ENCODE results near the gene RNU6-9.

The RNU6-9 gene

DNA sequence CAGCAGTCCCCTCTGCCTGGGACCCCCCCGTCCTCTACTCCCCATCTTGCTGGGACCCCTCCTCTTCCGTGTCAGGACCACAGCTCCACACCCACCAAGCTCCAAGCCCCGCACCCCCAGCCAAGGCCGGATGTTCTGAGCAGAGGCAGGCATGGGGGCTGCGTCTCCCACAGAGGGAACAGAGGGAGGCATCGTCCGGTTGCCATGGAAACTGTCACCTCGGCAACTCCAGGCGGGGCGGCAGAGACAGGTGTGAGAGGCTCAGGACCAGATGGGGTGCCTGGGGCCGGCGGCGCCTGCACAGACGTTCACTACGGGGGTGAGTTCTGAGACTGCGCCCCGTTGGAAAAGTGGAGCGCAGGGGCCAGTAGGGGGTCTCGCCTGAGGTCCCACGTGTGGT, 5.4 kb downstream of the RNU6-9 start:
- no peak for DNase-seq (ENCODE audit: low read depth, low spot score)

DNA sequence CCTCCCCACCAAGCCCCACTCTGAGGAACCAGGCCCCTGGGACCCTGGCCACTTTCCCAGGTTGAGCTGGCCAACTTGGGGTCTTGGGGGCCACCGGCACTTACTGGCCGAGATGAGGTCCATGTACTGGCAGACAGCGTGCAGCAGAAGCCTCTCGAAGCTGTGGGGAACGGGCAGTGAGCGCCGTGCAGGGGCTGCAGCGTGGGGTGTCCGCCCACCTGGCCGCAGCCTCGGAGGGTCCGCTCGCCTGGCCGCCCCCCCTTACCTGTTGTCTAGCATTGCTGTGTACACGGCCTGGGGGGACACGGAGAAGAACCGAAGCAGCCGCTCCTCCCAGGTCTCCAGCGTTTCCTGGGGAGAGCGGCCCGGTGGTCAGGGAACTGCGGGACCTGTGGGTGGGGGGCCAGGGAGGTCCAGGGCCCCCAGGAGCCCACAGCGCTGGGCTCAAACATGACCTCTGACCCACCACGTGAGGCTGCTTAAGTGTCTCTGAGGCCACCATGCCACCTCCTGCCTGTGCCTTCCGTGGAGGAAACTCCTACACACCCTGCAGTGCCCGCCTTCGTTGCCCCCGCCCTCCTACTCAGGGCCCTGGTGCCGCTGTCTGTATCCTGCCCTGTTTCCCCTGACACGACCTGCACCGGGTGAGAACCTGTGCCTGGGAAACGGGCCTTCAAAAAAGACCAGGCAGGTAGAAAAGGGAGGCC, 6.2 kb downstream of the RNU6-9 start:
- DNase-seq (ENCODE audit: low read depth, low spot score), result no peak

GRCh38 chr19:900043-900301, 6.7 kb downstream of the RNU6-9 start:
- DNase-seq (ENCODE audit: low read depth, low spot score), result no peak

DNA sequence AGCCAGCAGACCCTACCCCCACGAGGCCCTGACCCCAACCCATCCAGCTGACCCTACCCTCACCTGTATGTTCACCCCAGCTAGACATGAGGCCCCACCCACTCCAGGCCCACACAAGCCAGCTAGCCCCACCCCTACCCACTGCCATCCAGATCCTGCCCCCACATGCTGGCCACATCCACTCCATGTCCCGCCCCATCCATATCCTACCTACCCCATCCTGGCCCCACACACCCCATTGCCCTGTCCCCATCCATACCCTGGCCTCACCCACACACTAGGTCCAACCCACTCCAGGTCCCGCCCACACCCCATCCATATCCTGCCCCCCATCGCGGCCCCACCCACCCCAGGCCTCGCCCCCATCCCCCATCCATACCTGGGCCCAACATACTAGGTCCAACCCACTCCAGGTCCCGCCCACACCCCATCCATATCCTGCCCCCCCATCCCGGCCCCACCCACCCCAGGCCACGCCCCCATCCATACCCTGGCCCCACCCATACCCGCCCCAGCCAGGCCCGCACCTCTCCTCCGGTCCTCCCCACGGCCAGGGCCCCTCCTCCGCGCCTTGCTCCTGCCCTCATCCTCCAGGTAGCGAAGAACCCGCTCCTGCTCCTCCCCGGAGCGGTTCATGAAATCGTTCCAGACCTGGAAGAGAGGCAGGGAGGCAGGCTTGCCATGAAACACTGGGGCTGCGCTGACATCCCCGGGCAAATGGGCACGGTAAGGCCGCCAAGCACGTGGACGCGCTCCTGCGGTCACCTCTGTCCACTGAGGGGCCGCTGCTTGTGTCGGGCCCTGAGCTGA, 7.2 kb downstream of the RNU6-9 start:
- DNase-seq (ENCODE audit: low read depth, low spot score), result no peak

DNA sequence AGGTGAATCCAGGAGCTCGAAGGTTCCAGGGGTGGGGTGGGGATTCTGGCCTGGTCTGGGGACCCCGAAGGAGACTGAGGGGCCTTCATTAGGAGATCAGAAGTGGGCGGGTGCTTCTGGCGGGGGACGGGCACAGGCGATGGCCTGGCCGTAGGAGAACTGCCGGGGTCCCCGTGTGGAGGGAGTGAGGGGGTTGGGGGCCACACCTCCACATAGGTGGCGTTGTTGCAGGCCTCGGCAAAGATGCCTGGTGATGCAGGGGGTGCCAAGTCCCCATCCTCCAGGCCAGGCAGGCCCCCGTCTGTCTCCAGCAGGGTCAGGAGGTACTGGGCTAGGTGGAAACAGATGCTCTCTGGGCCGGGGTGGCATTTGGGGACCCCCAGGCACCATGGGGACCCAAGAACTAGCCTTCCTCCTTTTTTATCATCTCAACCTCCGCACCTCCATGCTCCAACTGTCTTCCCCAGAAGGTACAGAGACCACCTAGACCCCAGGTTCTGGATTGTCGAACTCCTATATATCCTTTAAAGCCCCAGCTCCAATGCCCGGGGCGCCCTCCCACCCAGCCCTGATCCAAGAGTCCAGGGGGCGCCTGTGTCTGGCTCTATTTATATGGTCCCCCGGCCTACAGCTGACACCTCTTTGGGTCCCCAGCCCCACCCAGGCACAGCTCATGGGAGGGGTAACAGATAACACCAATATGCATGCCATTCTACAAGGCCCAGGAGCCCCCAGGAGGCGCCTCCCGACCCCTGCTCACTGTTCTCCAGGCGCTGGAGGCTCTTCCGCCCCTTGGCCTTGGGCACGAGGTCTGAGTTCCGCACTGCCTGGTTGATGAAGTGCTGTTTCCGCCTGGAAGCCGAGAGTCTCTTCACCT, 8.2 kb downstream of the RNU6-9 start:
- DNase-seq (ENCODE audit: low read depth, low spot score), result no peak

- DNase-seq (ENCODE audit: low read depth, low spot score), result no peak
These were observed 8.7 kb downstream of the RNU6-9 start for GRCh38 chr19:902093-902370.

DNA sequence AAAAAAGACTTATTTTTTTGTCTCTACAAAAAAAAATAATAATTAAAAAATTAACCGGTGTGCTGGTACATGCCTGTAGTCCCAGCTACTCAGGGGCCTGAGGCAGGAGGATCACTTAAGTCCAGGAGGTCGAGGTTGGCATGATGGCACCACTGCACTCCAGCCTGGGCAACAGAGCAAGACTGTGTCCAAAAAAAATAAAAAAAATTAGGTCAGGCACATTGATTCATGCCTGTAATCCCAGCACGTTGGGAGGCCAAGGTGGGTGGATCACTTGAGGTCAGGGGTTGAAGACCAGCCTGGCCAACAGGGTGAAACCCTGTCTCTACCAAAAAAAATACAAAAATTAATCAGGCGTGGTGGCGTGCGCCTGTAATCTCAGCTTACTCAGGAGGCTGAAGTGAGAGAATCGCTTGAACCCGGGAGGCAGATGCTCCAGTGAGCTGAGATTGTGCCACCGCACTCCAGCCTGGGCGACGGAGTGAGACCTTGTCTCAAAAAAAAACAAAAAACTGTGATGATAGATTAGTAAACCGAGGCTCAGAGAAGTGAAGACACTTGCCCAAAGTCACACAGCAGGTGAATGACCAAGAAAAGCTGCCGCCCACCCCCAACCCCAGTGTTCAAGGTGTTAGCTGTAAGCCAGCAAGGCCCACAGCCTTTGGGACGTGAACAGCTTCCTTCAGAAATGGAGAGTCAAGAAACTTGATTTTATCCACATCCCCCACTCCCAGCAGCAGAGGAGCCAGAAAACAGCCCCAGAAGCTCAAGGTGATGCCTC, 9.4 kb downstream of the RNU6-9 start:
- no peak for DNase-seq (ENCODE audit: low read depth, low spot score)

DNA sequence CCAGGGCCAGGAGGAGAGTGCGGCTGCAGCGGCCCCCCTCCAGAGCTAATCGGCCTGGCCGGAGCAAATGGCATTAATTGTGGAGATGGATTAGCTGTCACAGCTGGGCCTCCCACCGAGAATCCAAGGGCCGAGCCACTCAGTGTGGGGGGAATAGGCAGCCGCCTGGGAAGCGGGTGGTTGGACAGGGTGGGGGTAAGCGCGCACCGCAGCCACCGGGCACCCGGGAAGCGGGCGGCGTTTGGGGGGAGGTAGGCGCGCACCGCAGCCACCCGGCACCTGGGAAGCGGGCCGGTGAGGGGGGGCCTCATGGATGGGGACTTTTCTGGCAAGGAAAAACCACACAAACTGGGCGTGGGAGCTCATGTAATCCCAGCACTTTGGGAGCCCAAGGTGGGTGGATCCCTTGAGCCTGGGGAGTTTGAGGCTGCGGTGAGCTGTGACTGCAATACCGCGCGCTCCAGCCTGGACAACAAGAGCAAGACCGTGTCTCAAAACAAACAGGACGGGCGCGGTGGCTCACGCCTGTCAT, 10.0 kb downstream of the RNU6-9 start:
- no peak for DNase-seq (ENCODE audit: low read depth, low spot score)

DNA sequence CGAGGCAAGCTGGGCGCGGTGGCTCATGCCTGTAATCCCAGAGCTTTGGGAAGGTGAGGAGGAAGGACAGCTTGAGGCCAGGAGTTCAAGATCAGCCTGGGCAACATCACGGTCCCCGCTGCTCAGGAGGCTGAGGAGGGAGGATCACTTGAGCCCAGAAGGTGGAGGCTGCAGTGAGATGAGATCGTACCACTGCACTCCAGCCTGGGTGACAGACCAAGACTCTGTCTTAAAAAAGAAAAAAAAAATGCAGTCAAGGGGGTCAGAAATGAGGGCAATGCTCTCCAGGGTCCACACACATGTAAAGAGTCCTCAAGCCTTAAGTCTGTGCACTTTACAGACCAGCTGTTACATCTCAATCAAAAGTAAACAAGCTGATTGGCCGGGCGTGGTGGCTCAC, 11.3 kb downstream of the RNU6-9 start:
- no peak for DNase-seq (ENCODE audit: low read depth, low spot score)

GRCh38 chr19:906480-906879, 13.2 kb downstream of the RNU6-9 start:
- DNase-seq (ENCODE audit: low read depth, low spot score), result no peak

DNA sequence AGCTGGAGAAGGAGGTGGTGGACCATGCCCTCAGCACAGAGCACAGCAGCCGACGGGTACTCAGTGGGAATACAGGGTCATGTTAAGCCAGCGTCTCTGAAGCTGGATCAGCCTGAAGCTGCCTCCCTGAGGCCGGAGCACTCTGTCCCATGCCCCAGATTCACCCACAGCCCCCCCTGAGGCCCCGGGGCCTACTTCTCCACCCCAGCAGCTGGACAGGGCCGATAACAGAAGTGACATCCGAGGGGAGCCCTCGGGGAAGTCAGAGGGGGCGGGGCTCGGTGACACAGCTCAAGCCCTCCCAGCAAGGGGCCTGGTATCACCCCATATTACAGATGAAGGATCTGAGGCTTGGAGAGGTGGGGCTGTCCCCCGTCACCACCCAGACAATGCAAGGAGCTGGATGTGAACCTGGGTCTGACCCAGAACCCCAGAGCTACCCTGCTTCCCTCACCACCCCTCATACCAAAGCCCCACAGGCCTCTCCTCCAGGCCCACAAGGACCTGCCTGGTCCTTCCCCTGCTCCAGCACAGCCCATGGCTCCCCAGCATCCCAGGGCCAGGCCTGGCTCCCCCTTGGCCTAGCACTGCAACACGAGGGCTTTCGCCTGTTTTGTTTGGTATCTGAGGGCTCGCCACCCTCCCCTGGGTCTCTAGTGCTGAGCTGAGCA, 14.0 kb downstream of the RNU6-9 start:
- no peak for DNase-seq (ENCODE audit: low read depth, low spot score)

- DNase-seq (ENCODE audit: low read depth, low spot score), result no peak
These were observed 18.1 kb downstream of the RNU6-9 start for GRCh38 chr19:911197-912033.

DNA sequence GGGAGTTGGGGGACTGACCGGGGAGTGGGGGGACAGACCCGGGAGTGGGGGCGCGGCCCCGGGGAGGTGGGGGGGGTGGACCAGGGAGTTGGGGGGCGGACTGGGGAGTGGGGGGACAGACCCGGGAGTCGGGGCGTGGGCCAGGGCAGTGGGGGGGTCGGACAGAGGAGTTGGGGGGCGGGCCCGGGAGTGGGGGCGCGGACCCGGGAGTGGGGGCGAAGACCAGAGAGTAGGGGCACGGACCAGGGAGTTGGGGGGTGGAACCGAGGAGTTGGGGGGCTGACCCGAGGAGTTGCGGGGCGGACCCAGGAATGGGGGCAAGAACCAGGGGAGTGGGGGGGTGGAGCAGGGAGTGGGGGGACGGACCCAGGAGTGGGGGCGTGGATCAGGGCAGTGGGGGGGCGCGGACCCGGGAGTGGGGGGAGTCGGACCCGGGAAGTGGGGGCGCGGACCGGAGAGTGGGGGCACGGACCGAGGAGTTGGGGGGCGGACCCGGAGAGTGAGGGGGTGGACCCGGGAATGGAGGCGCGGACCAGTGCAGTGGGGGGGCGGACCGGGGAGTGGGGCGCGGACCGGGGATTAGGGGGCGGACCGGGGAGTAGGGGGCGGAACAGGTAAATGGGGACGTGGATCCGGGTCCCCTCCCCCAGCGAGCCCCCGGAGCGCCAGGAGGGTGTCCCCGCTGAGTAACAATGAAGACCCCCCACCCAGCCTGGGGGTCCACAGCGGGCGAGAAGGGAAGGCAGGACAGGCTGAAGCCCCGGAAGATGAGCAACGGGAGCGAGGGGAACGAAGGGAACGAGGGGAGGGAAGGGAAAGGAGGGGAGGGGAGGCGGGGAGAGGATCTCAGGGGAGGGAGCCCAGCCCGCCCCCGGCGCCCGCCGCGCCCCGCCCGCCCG, 19.1 kb downstream of the RNU6-9 start:
- no peak for DNase-seq (ENCODE audit: low read depth, low spot score)

DNA sequence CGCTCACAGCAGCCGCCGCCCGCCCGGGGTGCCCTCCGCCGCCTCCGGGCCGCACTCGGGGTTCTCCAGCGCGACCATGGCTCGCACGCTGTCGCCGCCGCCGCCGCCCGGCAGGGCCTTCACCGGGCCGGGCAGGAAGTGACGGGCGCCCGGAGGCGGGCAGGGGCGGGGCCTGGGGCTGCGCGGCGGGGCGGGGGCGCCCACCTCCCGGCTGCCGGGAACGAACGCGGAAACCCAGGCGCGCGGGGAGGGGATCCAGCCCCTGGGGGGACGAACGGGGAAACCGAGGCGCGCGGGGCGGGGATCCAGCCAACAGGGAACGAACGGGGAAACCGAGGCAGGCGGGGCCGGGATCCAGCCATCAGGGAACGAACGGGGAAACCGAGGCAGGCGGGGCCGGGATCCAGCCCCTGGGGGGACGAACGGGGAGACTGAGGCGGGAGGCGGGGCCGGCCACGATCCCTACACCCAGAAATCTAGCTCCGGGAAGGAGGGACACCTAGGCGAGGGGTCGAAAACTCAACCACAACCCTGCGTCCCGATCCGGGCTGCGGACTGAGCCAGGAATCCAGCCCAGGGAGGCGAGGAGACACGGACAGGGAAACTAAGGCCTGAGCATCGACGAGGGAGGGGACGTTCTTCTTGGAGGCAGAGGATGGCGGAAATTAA, 19.9 kb downstream of the RNU6-9 start, which contains the start of gene R3HDM4:
Gene R3HDM4, minus strand, starts transcription at position 140 of the 669 bp plus-strand sequence. Its CDS starts 62 bp downstream, at position 78.
- DNase-seq (ENCODE audit: low read depth, low spot score), result peak; percentile 68

- DNase-seq (ENCODE audit: low read depth, low spot score), result no peak
These were observed 23.5 kb downstream of the RNU6-9 start for GRCh38 chr19:916645-917322.

DNA sequence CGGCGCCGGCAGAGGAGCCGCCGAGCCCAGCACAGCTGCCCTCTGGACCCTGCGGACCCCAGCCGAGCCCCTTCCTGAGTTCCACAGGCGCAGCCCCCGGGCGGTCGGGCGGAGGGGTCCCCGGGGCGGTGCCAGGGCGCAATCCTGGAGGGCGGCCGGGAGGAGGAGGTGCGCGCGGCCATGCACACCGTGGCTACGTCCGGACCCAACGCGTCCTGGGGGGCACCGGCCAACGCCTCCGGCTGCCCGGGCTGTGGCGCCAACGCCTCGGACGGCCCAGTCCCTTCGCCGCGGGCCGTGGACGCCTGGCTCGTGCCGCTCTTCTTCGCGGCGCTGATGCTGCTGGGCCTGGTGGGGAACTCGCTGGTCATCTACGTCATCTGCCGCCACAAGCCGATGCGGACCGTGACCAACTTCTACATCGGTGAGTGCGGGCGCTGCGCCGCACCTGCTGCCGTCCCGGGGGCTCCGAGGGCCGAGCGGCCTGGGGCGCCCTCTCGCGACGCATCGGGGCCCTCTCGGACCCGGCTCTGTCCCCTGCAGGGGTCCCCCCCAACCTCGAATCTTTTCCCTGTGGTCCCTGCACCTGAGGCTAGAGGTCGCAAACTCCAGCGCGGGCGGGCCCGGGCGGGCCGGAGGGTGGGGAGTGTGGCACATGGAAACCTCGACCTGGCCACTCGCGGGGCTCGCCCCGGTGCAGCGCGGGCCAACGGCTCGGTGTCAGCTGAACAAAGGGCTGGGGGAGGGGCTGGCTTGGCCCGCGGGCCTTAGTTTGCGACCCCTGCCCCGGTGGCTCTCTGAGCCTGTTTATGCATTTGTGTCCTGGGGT, 24.3 kb downstream of the RNU6-9 start, which contains the start of gene KISS1R:
Gene KISS1R, plus strand, starts transcription at position 11 of the 829 bp plus-strand sequence. Its CDS starts 170 bp downstream, at position 181.
- no peak for DNase-seq (ENCODE audit: low read depth, low spot score)

- DNase-seq (ENCODE audit: low read depth, low spot score), result no peak
These were observed 24.8 kb downstream of the RNU6-9 start for GRCh38 chr19:918152-918437.

Data from activated naive CD8-positive, alpha-beta T cell treated with anti-CD3 and anti-CD28 coated beads, Interleukin-2, amount 50 U/mL, for 16 hours (primary cell).